H1 (cell line): ENCODE results near the gene L3MBTL4.

Experiments
- CBX5 ChIP-seq: fragments of 300-800, 300-1000 bp; sonication (generic); IDR thresholded peaks from 2 replicates; pipeline ENCODE4 v1.7.1; 2016; ENCODE audit warnings: antibody characterized with exemption, low read length, low read depth
- EP300 ChIP-seq, 2 experiments: IDR thresholded peaks; 1 replicate in 1 of 2; 2 replicates in 1 of 2; pipeline ENCODE4 v1.6.1; 2011 to 2012; ENCODE audit warnings: low read depth in 2 of 2, low read length in 2 of 2, mild to moderate bottlenecking in 2 of 2, borderline replicate concordance in 1 of 2, inconsistent platforms in 1 of 2, moderate library complexity in 1 of 2
- EZH2 ChIP-seq: fragments of 200-600 bp; sonication (generic); IDR thresholded peaks from 2 replicates; pipeline ENCODE4 v1.7.1; 2012; ENCODE audit warnings: low read depth, mild to moderate bottlenecking, moderate library complexity, low read length, inconsistent platforms; ENCODE audit not compliant: severe bottlenecking
- JUND ChIP-seq: IDR thresholded peaks from 2 replicates; pipeline ENCODE4 v1.6.1; 2011; ENCODE audit warnings: mild to moderate bottlenecking, improper control_type of control experiment, low read length
- KDM1A ChIP-seq: fragments of 200-600, 300-600 bp; sonication (generic); IDR thresholded peaks from 2 replicates; pipeline ENCODE4 v1.7.1; 2016; ENCODE audit warnings: mild to moderate bottlenecking, low read length, borderline replicate concordance
- POLR2A ChIP-seq, 2 experiments: IDR thresholded peaks; 1 replicate in 1 of 2; 2 replicates in 1 of 2; pipeline ENCODE4 v1.6.1; 2011; ENCODE audit warnings: low read depth in 2 of 2, low read length in 2 of 2, mild to moderate bottlenecking in 2 of 2; ENCODE audit errors: control extremely low read depth in 1 of 2
- POLR2AphosphoS5 ChIP-seq: IDR thresholded peaks from 2 replicates; pipeline ENCODE4 v1.6.1; 2011; ENCODE audit warnings: low read depth, low read length
- SP2 ChIP-seq: IDR thresholded peaks from 2 replicates; pipeline ENCODE4 v1.6.1; 2012; ENCODE audit warnings: mild to moderate bottlenecking, low read length, inconsistent platforms
- TF ChIP-seq, protein P1 (sequence below), 3 experiments: IDR thresholded peaks; 1 replicate in 2 of 3; 2 replicates in 1 of 3; pipeline versions ENCODE4 v1.5.1 to v1.6.1; 2011; ENCODE audit warnings: low read length in 3 of 3, mild to moderate bottlenecking in 3 of 3, inconsistent platforms in 2 of 3, low read depth in 1 of 3, moderate library complexity in 1 of 3; ENCODE audit not compliant: insufficient read depth in 1 of 3; ENCODE audit errors: control extremely low read depth in 1 of 3
- TF ChIP-seq, protein P2 (sequence below): IDR thresholded peaks from 2 replicates; pipeline ENCODE4 v1.6.1; 2011; ENCODE audit warnings: low read length, improper control_type of control experiment
- TF ChIP-seq, protein P3 (sequence below): IDR thresholded peaks from 2 replicates; pipeline ENCODE4 v1.6.1; 2012; ENCODE audit warnings: inconsistent platforms
- TF ChIP-seq, protein P4 (sequence below): IDR thresholded peaks from 2 replicates; pipeline ENCODE4 v1.6.1; 2012; ENCODE audit warnings: inconsistent platforms

DNA sequence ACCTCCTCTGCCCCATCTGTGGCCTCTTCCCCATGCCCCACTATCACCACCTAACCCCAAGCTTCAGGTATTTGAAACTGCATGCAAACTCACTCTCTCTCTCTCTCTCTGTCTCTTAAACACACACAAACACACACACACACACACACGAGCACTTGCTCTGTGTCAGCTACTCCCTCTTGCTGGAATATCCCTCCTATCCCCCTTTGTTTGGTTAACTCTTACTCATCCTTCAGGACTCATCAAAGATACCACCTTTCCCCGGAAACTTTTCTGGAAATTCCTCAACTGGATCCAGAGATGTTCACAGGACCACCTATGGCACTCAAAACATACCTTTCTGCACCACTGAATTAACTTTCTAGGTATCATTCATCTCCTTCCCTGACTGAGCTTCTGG, 296.6 kb downstream of the L3MBTL4 start:
- TF ChIP-seq, protein P1, sequence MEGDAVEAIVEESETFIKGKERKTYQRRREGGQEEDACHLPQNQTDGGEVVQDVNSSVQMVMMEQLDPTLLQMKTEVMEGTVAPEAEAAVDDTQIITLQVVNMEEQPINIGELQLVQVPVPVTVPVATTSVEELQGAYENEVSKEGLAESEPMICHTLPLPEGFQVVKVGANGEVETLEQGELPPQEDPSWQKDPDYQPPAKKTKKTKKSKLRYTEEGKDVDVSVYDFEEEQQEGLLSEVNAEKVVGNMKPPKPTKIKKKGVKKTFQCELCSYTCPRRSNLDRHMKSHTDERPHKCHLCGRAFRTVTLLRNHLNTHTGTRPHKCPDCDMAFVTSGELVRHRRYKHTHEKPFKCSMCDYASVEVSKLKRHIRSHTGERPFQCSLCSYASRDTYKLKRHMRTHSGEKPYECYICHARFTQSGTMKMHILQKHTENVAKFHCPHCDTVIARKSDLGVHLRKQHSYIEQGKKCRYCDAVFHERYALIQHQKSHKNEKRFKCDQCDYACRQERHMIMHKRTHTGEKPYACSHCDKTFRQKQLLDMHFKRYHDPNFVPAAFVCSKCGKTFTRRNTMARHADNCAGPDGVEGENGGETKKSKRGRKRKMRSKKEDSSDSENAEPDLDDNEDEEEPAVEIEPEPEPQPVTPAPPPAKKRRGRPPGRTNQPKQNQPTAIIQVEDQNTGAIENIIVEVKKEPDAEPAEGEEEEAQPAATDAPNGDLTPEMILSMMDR (IDR thresholded peaks at IDR 0.05; ENCODE audit: control extremely low read depth in 1 of 3, insufficient read depth in 1 of 3, low read depth in 1 of 3, low read length in 3 of 3), result no peak
- TF ChIP-seq POLR2AphosphoS5 (no peak), POLR2A (IDR thresholded peaks at IDR 0.05; ENCODE audit: control extremely low read depth in 1 of 2, low read depth in 2 of 2, low read length in 2 of 2) (no peak), JUND (no peak), CBX5 (no peak), KDM1A (no peak), SP2 (no peak), EP300 (IDR thresholded peaks at IDR 0.05; ENCODE audit: borderline replicate concordance in 1 of 2, low read depth in 2 of 2, low read length in 2 of 2) (no peak), EZH2 (no peak)
- TF ChIP-seq, protein P2, sequence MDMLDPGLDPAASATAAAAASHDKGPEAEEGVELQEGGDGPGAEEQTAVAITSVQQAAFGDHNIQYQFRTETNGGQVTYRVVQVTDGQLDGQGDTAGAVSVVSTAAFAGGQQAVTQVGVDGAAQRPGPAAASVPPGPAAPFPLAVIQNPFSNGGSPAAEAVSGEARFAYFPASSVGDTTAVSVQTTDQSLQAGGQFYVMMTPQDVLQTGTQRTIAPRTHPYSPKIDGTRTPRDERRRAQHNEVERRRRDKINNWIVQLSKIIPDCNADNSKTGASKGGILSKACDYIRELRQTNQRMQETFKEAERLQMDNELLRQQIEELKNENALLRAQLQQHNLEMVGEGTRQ, result no peak
- TF ChIP-seq, protein P3, sequence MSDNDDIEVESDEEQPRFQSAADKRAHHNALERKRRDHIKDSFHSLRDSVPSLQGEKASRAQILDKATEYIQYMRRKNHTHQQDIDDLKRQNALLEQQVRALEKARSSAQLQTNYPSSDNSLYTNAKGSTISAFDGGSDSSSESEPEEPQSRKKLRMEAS, result no peak
- TF ChIP-seq, protein P4, sequence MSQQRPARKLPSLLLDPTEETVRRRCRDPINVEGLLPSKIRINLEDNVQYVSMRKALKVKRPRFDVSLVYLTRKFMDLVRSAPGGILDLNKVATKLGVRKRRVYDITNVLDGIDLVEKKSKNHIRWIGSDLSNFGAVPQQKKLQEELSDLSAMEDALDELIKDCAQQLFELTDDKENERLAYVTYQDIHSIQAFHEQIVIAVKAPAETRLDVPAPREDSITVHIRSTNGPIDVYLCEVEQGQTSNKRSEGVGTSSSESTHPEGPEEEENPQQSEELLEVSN, result no peak
